Chondrocyte (in vitro differentiated cells): ENCODE data around the gene TENM3. TPM values are rescaled to one million over a fixed set of nuclear protein-coding genes. Genes with fewer than 3 reads are reported as not detected.

ENCODE experiments used
- DNase-seq: peaks from one replicate; pipeline ENCODE4 v3.0.0; 2021; ENCODE audit warnings: mixed read lengths, low spot score
- H3K27ac Mint-ChIP-seq: one replicate; pipeline ENCODE4 v1.8.0; 2021; ENCODE audit warnings: mild to moderate bottlenecking, moderate library complexity, mixed read lengths; ENCODE audit not compliant: unreplicated experiment
- H3K27me3 Mint-ChIP-seq: 2 replicates; pipeline ENCODE4 v1.8.0; 2021; ENCODE audit warnings: low read depth, mixed read lengths
- H3K36me3 Mint-ChIP-seq: 2 replicates; pipeline ENCODE4 v1.8.0; 2021; ENCODE audit warnings: low read depth, mixed read lengths
- H3K4me1 Mint-ChIP-seq: 2 replicates; pipeline ENCODE4 v1.8.0; 2021; ENCODE audit warnings: low read depth, mild to moderate bottlenecking, mixed read lengths
- H3K4me3 Mint-ChIP-seq: one replicate; pipeline ENCODE4 v1.8.0; 2021; ENCODE audit warnings: mild to moderate bottlenecking, moderate library complexity, mixed read lengths; ENCODE audit not compliant: unreplicated experiment
- H3K9me3 Mint-ChIP-seq: 2 replicates; pipeline ENCODE4 v1.8.0; 2021; ENCODE audit warnings: low read depth, mixed read lengths
- CTCF ChIP-seq: fragments of 200-600 bp; sonication (generic); IDR thresholded peaks from 2 replicates; pipeline ENCODE4 v1.5.0; 2021; ENCODE audit warnings: antibody characterized with exemption, mild to moderate bottlenecking, moderate library complexity
- total RNA-seq: library from RNA; stranded (reverse); gene quantifications from 3 replicates; pipeline ENCODE4 v1.2.1, GENCODE V29; 2021

Gene TENM3
- total RNA-seq, 1 donor from 2014 or later = 87.6 TPM

- Mint-ChIP-seq H3K27me3 (no peaks in the 10 kb centered on the region), H3K27ac (no peak overlapping the region)
- no peak for TF ChIP-seq CTCF
These were observed 243.7 kb downstream of the TENM3 start for GRCh38 chr4:182486881-182487280.

GRCh38 chr4:182488896-182489295 is 245.7 kb downstream of the TENM3 start:
- Mint-ChIP-seq H3K27ac (peak overlapping the region; percentile 43), H3K36me3 (no peaks in the 10 kb centered on the region), H3K27me3 (no peaks in the 10 kb centered on the region), H3K4me3 (no peak overlapping the region), H3K4me1 (peaks cover 33% of the 10 kb centered on the region), H3K9me3 (peaks cover 11% of the 10 kb centered on the region)
- TF ChIP-seq CTCF = no peak
- no peak for DNase-seq

More at GRCh38 chr4:182486881-182487280, 243.7 kb downstream of the TENM3 start:
- DNase-seq = no peak
- peaks cover 21% of the 10 kb centered on the region for H3K4me1 Mint-ChIP-seq
- no peak overlapping the region for H3K4me3 Mint-ChIP-seq
- peaks cover 11% of the 10 kb centered on the region for H3K9me3 Mint-ChIP-seq
- no peaks in the 10 kb centered on the region for H3K36me3 Mint-ChIP-seq

DNA sequence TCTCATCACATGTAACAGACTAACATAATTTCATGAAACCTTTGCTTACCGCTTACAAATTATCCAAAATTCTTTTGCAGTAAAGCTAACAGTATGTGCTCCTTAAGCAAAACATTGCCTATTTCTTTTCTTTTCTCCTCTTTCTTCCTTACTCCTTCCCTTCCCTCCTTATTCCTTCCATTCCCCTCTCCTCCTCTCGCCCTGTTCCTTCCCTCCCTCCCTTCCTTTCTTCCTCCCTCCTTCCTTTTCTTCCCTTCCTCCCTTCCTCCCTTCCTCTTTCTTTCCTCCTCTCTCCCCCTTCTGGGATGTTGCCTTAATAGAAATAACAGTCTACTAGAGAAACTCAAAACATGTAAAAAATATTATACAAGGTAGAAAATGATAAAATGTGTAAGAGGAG is 246.4 kb downstream of the TENM3 start:
- H3K9me3 Mint-ChIP-seq = peaks cover 11% of the 10 kb centered on the region
- H3K4me1 Mint-ChIP-seq = peaks cover 33% of the 10 kb centered on the region
- no peaks in the 10 kb centered on the region for H3K36me3 Mint-ChIP-seq
- peak overlapping the region; percentile 20 for H3K27ac Mint-ChIP-seq
- H3K4me3 Mint-ChIP-seq = no peak overlapping the region
- DNase-seq = no peak
- no peak for TF ChIP-seq CTCF
- no peaks in the 10 kb centered on the region for H3K27me3 Mint-ChIP-seq

DNA sequence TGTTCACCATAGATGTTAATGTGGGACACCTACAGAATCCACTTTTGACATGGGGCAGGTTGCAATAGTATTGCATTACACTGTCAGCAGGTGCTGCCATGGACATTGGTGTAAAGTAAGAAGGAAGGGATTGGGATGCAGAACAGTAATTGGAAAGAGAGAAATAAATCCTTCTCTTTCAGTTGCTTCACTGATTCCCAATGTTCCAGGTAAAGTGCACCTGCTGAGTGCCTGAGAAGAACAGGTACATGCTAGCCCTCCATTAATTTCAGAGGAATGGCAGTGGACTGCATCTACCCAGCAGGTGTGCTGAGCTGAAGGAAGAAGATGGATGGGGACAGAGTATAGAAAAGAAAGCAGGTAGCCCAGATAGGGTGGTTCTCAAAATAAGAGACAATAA is 248.5 kb downstream of the TENM3 start:
- Mint-ChIP-seq H3K9me3 (peaks cover 5% of the 10 kb centered on the region), H3K4me1 (peaks cover 40% of the 10 kb centered on the region), H3K27ac (peak overlapping the region; percentile 90), H3K27me3 (no peaks in the 10 kb centered on the region), H3K36me3 (no peaks in the 10 kb centered on the region), H3K4me3 (no peak overlapping the region)
- TF ChIP-seq CTCF = no peak
- no peak for DNase-seq

GRCh38 chr4:182492423-182492822 is 249.2 kb downstream of the TENM3 start:
- Mint-ChIP-seq H3K36me3 (no peaks in the 10 kb centered on the region), H3K27me3 (no peaks in the 10 kb centered on the region), H3K4me1 (peaks cover 40% of the 10 kb centered on the region), H3K27ac (peak overlapping the region; percentile 90), H3K9me3 (no peaks in the 10 kb centered on the region), H3K4me3 (peak overlapping the region; percentile 61)
- no peak for DNase-seq
- TF ChIP-seq CTCF = no peak
